Dermis blood vessel endothelial cell (primary cell): ENCODE measurements around the gene TRHDE. TPM values are rescaled to one million over a fixed set of nuclear protein-coding genes. Genes with fewer than 3 reads are reported as not detected.
"Not testable (repeated sequence)": the region's sequence is repeated elsewhere in the genome, so short reads cannot be mapped to it uniquely, and the experiment has no call there.

Source experiments
- DNase-seq: peaks from one replicate; pipeline ENCODE4 v3.0.0; 2010
- total RNA-seq: library from RNA; depleted of rRNA; stranded (reverse); fragments of >200 nt; gene quantifications from 2 replicates; pipeline ENCODE4 v1.2.3, GENCODE V29; 2014

Gene TRHDE
- total RNA-seq, 1 donor from 2014 or later: 0.51 TPM

GRCh38 chr12:72647139-72647538 lies 375.0 kb downstream of the TRHDE start:
- no peak for DNase-seq

- DNase-seq: no peak
These were observed 386.4 kb downstream of the TRHDE start for GRCh38 chr12:72658615-72659014.

GRCh38 chr12:72660174-72660573 lies 388.0 kb downstream of the TRHDE start:
- not testable (repeated sequence) for DNase-seq

DNA sequence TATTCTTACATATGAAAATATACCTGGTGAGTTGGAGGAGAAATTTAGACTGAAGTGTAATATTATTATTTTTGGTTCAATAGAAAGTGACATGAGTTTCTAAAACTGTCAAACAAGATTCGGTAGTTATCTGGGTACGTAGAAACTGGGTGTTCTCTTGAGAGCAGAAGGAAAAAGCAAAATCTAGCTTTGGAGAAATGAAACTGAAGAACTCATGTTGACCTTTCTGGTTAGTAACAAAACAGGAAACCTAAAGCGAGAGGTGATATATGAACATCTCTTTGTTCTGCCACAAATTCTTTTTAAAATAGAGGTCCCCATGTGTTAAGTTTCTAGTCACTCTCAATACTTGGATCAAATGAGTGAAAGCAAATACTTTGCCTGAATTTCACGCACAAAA lies 401.7 kb downstream of the TRHDE start:
- DNase-seq: no peak

DNA sequence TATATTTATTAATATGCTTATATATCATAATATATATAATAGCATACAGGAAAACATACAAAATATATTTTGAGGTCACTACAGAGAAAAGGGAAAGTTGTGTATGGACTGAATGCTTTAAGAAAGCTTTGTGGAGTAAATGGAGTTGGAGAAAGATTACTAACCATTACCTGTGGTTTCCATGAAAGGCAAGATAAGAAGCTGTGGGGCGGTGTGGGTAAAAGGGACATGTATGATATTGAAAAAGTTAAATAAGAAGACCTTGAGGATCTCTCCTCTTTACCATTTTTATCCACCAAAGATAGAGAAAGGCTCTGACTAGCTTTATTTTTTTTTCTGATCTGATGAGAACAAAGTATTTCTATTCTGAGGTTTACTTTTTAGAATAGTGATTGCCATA lies 404.4 kb downstream of the TRHDE start:
- DNase-seq: no peak

GRCh38 chr12:72677139-72677538 lies 405.0 kb downstream of the TRHDE start:
- DNase-seq: no peak

GRCh38 chr12:72677846-72678245 lies 405.7 kb downstream of the TRHDE start:
- DNase-seq: no peak

DNA sequence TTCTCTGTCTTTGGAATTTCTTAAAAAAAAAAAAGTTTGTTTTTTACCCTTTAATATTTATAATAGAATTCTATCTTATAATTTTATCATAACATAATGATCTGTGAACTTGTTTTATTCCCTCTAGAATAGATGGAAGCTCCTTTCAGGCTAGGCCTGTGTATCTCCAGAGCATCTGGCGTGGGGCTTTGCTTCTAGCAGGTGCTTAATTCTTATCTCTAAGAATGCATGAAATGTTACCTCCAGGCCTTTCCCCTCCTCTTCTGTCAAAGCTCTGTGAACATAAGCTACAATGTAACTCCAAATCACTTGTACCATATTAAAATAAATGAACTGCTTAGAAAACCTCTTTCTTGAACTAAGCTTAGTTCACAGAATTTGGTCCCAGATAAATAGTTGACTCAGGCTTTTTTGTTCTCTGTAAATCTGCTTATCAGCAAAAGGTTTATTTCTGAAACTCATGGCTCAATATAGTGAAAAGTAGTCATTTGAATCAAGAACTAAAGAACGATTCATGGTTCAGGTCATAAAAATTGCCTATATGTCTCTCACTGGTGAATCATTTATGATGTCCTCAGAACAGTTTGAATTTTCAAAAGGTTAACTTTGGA lies 407.1 kb downstream of the TRHDE start:
- no peak for DNase-seq

DNA sequence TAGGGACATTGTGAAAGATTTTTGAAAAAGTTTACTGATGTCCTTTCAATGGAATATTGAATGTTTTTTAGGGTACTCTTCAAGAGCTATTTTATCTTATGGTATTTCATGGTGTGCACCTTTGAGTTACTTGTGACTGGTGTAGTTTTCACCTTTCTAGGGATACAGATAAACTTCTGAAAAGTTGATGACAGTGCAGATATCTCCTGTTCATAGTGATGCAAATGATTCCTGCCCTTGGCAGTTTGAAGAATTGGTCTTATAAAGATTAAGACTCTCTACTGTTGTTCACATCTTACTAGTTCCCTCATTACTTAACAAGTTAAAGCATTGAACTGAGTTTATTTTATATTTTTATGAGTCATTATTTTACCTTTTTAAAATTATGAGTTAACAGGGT lies 408.9 kb downstream of the TRHDE start:
- no peak for DNase-seq

GRCh38 chr12:72684491-72684890 lies 412.3 kb downstream of the TRHDE start:
- no peak for DNase-seq

DNA sequence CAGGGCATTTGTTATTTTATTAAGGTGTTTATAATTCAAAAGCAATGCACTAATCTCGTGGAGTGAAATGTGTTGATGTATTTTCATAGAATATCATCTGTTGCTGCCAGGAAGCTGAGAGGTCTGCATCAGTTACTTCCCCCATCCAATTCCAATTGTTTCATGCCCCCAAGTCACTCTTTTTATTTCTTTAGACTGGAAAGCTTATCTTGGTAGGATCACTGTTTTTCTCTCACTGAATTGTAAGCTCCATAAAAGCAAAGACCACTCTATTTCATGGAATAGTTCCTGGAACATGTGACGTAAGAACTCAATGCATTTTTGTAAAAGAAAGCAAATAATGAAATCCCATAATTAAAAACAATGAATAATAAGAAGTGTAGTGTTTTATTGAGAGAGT lies 420.2 kb downstream of the TRHDE start:
- no peak for DNase-seq

GRCh38 chr12:72694193-72694592 lies 422.0 kb downstream of the TRHDE start:
- DNase-seq: no peak

DNA sequence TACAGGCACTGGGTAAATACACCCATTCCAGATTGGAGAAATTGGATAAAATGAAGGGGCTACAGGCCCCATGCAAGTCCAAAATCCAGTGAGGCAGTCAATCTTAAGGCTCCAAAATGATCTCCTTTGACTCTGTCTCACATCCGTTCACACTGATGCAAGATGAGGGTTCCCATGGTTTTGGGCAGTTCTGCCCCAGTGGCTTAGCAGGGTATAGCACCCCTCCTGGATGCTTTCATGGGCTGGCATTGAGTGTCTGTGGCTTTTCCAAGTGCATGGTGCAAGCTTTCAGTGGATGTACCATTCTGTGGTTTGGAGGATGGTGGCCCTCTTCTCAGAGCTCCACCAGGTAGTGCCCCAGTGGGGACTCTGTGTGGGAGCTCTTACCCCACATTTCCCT lies 427.2 kb downstream of the TRHDE start:
- no peak for DNase-seq

GRCh38 chr12:72712025-72712424 lies 439.9 kb downstream of the TRHDE start:
- DNase-seq: not testable (repeated sequence)

- no peak for DNase-seq
These were observed 444.1 kb downstream of the TRHDE start for GRCh38 chr12:72716221-72716620.

DNA sequence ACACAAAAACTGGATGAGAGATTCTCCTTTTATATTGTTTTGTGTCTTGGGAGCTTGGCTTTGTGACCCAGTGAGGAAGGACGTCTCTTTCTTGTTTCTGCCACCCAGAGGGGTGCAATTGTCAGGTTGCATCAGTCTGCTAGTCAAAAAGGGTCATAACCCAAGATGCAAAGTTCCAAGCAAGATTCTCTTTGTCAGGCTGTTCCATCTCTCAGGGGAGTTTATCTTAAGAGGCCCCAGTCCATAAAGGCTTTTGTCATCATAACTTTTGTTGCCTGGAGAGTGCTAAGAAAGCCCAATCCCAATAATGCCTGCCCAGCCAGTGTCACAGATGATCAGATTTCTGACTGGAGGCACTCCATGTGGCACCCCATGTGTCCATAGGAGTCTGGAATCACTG lies 444.9 kb downstream of the TRHDE start:
- no peak for DNase-seq
